K562 (cell line): ENCODE results near the gene TAF10. TPM values are rescaled to one million over a fixed set of nuclear protein-coding genes. Genes with fewer than 3 reads are reported as not detected.

Source experiments
- ARNT ChIP-seq, 2 experiments: fragments of 450-650 bp; IDR thresholded peaks; 2 replicates each; pipeline ENCODE4 v1.6.1; 2016; ENCODE audit warnings: mild to moderate bottlenecking in 1 of 2
- BCOR ChIP-seq: fragments of 450-650 bp; IDR thresholded peaks from 2 replicates; pipeline ENCODE4 v1.6.1; 2016
- FOXO4 ChIP-seq: fragments of 450-650 bp; formaldehyde crosslinking; IDR thresholded peaks from 2 replicates; pipeline ENCODE4 v1.4.0; 2020; ENCODE audit warnings: mild to moderate bottlenecking, moderate library complexity
- HINFP ChIP-seq: fragments of 450-650 bp; conservative IDR thresholded peaks from 2 replicates; pipeline ENCODE4 v1.6.1; 2016; ENCODE audit warnings: missing genetic modification characterization, low read depth, mild to moderate bottlenecking, control low read depth, missing compliant biosample characterization
- KDM1A ChIP-seq, 2 experiments: fragments of 450-650 bp; IDR thresholded peaks; 2 replicates each; pipeline ENCODE4 v1.6.1; 2016; ENCODE audit warnings: mild to moderate bottlenecking in 2 of 2
- LCOR ChIP-seq: sonication (generic); formaldehyde crosslinking; IDR thresholded peaks from 2 replicates; pipeline ENCODE4 v1.8.0; 2022; ENCODE audit warnings: mild to moderate bottlenecking, missing genetic modification reagents
- MAFK ChIP-seq: IDR thresholded peaks from 2 replicates; pipeline ENCODE4 v1.6.1; 2011; ENCODE audit warnings: low read length, improper control_type of control experiment
- MAZ ChIP-seq, 2 experiments: fragments of 450-650 bp in 1 of 2; sonication (generic) in 1 of 2; formaldehyde crosslinking; IDR thresholded peaks in 1 of 2; conservative IDR thresholded peaks in 1 of 2; 2 replicates each; pipeline versions ENCODE4 v1.4.0 to v1.5.0; 2020; ENCODE audit warnings: mild to moderate bottlenecking in 1 of 2, missing genetic modification reagents in 1 of 2
- MCM7 ChIP-seq, 2 experiments: fragments of 450-650 bp; IDR thresholded peaks; 2 replicates each; pipeline ENCODE4 v1.6.1; 2016 to 2018
- MTF1 ChIP-seq: fragments of 250-450 bp; sonication (Bioruptor Pico); IDR thresholded peaks from 2 replicates; pipeline ENCODE4 v1.9.0; 2021; ENCODE audit warnings: moderate library complexity, mild to moderate bottlenecking, inconsistent platforms, borderline replicate concordance
- PTRF ChIP-seq: fragments of 450-650 bp; IDR thresholded peaks from 2 replicates; pipeline ENCODE4 v1.6.1; 2016; ENCODE audit warnings: mild to moderate bottlenecking, missing genetic modification characterization, missing compliant biosample characterization
- RB1 ChIP-seq: fragments of 450-650 bp; IDR thresholded peaks from 2 replicates; pipeline ENCODE4 v1.6.1; 2017; ENCODE audit warnings: low read depth, mild to moderate bottlenecking
- RCOR1 ChIP-seq, 2 experiments: IDR thresholded peaks; 2 replicates each; pipeline ENCODE4 v1.6.1; 2012; ENCODE audit warnings: low read depth in 2 of 2, low read length in 2 of 2, borderline replicate concordance in 1 of 2, improper control_type of control experiment in 1 of 2
- RNF2 ChIP-seq: sonication (generic); IDR thresholded peaks from 2 replicates; pipeline ENCODE4 v1.6.1; 2016
- SAFB2 ChIP-seq: fragments of 200-400 bp; formaldehyde crosslinking; IDR thresholded peaks from 2 replicates; pipeline ENCODE4 v1.6.1; 2018; ENCODE audit warnings: borderline replicate concordance, low read length, low read depth, moderate library complexity; ENCODE audit not compliant: severe bottlenecking
- SMAD3 ChIP-seq: fragments of 450-650 bp; formaldehyde crosslinking; conservative IDR thresholded peaks from 2 replicates; pipeline ENCODE4 v1.4.0; 2020; ENCODE audit warnings: mild to moderate bottlenecking
- SRSF1 ChIP-seq: fragments of 200-400 bp; formaldehyde crosslinking; IDR thresholded peaks from 2 replicates; pipeline ENCODE4 v1.6.1; 2017; ENCODE audit warnings: mild to moderate bottlenecking, low read depth, low read length, moderate library complexity
- ZBTB17 ChIP-seq: fragments of 450-650 bp; formaldehyde crosslinking; IDR thresholded peaks from 2 replicates; pipeline ENCODE4 v1.4.0; 2020; ENCODE audit warnings: mild to moderate bottlenecking
- polyA plus RNA-seq, 8 experiments: library from polyadenylated mRNA; depleted of rRNA in 4 of 8; stranded (reverse) in 5 of 8; unstranded in 3 of 8; fragments of >200 nt; fragmentation: Nextera tagmentation in 2 of 8; fragmentation: Illumina TruSeq in 1 of 8; extraction: Ambion mirVana in 2 of 8; extraction: Trizol in 1 of 8; gene quantifications; 2 replicates each; pipeline versions ENCODE4 v1.2.1 to v1.2.3, GENCODE V29; 2011 to 2014; ENCODE audit warnings: inconsistent platforms in 1 of 8, missing spikeins in 1 of 8
- total RNA-seq, 7 experiments: library from RNA; depleted of rRNA in 6 of 7; stranded (reverse); fragments of >200 nt in 6 of 7; fragmentation: Illumina TruSeq in 2 of 7; extraction: Trizol in 2 of 7; gene quantifications; 2 replicates each; pipeline versions ENCODE4 v1.2.1 to v1.2.3, GENCODE V29; 2011 to 2021; ENCODE audit warnings: low replicate concordance in 1 of 7
- TF ChIP-seq, protein P1 (sequence below): fragments of 250-450 bp; sonication (Bioruptor Pico); IDR thresholded peaks from 2 replicates; pipeline ENCODE4 v1.5.0; 2022; ENCODE audit warnings: mild to moderate bottlenecking
- TF ChIP-seq, protein P2 (sequence below): fragments of 450-650 bp; conservative IDR thresholded peaks from 2 replicates; pipeline ENCODE4 v1.6.1; 2016; ENCODE audit warnings: missing genetic modification characterization, low read depth, mild to moderate bottlenecking, missing compliant biosample characterization, moderate library complexity
- TF ChIP-seq, protein P3 (sequence below), 2 experiments: IDR thresholded peaks; 2 replicates each; pipeline ENCODE4 v1.6.1; 2011; ENCODE audit warnings: borderline replicate concordance in 1 of 2, control low read depth in 1 of 2, low read depth in 1 of 2, low read length in 1 of 2, mild to moderate bottlenecking in 1 of 2, mixed read lengths in 1 of 2, moderate library complexity in 1 of 2; ENCODE audit not compliant: insufficient read depth in 1 of 2, insufficient read length in 1 of 2, poor library complexity in 1 of 2, severe bottlenecking in 1 of 2; ENCODE audit errors: extremely low read depth in 1 of 2

TAF10 gene
- total and polyA plus RNA-seq, 9 of the 15 experiments (the other 6 are each of a cell fraction or from before 2014, with no cell fraction given): 19.5 to 197 (median 121) TPM

DNA sequence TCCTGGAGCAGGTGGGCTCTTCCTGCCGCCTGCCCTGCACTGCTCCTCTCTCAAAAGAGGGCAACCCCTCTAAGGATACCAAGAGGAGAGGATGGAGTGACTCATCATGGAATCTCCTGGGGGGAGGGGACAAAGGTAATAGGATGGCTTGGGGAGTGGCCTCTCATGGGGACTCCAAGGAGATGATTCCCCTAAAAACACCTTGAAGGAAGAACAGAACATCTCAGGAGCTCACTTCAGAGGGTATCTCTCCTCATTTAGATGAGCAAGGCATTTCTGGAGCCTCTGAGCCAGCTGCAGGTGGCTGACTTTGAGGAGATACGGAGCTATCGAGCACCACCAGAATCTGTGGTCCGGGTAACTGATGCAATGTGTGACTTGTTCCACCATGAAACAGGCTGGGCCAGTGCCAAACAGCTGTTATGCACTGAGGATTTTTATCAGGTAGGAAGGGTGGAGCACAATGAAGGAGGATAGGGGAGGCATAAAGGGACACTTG lies 48.8 kb downstream of the TAF10 start (continued):
- no peak for TF ChIP-seq MTF1 (CRISPR knock-in tag)
- no peak for TF ChIP-seq PTRF (tag)
- no peak for TF ChIP-seq MCM7 (IDR thresholded peaks at IDR 0.05)
- no peak for TF ChIP-seq SAFB2
- no peak for TF ChIP-seq SRSF1
- TF ChIP-seq MAFK: peak; percentile 28; the same call in 1 of the 2 replicates
- no peak for TF ChIP-seq RB1
- no peak for TF ChIP-seq SMAD3
- no peak for TF ChIP-seq FOXO4 (CRISPR knock-in tag)
- TF ChIP-seq, protein P1, sequence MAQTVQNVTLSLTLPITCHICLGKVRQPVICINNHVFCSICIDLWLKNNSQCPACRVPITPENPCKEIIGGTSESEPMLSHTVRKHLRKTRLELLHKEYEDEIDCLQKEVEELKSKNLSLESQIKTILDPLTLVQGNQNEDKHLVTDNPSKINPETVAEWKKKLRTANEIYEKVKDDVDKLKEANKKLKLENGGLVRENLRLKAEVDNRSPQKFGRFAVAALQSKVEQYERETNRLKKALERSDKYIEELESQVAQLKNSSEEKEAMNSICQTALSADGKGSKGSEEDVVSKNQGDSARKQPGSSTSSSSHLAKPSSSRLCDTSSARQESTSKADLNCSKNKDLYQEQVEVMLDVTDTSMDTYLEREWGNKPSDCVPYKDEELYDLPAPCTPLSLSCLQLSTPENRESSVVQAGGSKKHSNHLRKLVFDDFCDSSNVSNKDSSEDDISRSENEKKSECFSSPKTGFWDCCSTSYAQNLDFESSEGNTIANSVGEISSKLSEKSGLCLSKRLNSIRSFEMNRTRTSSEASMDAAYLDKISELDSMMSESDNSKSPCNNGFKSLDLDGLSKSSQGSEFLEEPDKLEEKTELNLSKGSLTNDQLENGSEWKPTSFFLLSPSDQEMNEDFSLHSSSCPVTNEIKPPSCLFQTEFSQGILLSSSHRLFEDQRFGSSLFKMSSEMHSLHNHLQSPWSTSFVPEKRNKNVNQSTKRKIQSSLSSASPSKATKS (CRISPR knock-in tag): no peak
- TF ChIP-seq, protein P2, sequence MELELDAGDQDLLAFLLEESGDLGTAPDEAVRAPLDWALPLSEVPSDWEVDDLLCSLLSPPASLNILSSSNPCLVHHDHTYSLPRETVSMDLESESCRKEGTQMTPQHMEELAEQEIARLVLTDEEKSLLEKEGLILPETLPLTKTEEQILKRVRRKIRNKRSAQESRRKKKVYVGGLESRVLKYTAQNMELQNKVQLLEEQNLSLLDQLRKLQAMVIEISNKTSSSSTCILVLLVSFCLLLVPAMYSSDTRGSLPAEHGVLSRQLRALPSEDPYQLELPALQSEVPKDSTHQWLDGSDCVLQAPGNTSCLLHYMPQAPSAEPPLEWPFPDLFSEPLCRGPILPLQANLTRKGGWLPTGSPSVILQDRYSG (tag): no peak
- peak; percentile 74; the same call in 1 of the 2 replicates for TF ChIP-seq ZBTB17 (CRISPR knock-in tag)
- TF ChIP-seq RNF2: peak; percentile 60; the same call in 1 of the 2 replicates
- no peak; the same call in 1 of the 2 replicates for TF ChIP-seq HINFP
- peak; percentile 24; the same call in 1 of the 2 replicates for TF ChIP-seq LCOR (CRISPR knock-in tag)
- peak; percentile 70 to 93 for TF ChIP-seq RCOR1 (IDR thresholded peaks at IDR 0.05; ENCODE audit: borderline replicate concordance in 1 of 2, low read depth in 2 of 2, low read length in 2 of 2)
- TF ChIP-seq BCOR: 0 out of 2 replicates have a peak, but pooled peaks have one; percentile 38
- TF ChIP-seq ARNT (IDR thresholded peaks at IDR 0.05): peak in 1 of 2 experiments; percentile 92; a peak in 2 of 4 replicates
- TF ChIP-seq, protein P3, sequence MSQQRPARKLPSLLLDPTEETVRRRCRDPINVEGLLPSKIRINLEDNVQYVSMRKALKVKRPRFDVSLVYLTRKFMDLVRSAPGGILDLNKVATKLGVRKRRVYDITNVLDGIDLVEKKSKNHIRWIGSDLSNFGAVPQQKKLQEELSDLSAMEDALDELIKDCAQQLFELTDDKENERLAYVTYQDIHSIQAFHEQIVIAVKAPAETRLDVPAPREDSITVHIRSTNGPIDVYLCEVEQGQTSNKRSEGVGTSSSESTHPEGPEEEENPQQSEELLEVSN (IDR thresholded peaks at IDR 0.05; ENCODE audit: borderline replicate concordance in 1 of 2, extremely low read depth in 1 of 2, insufficient read depth in 1 of 2, insufficient read length in 1 of 2, low read depth in 1 of 2, low read length in 1 of 2, poor library complexity in 1 of 2, severe bottlenecking in 1 of 2): no peak
- TF ChIP-seq KDM1A (IDR thresholded peaks at IDR 0.05): peak; percentile 50 to 69; a peak in 2 of 4 replicates
- no peak; a peak in 1 of 4 replicates for TF ChIP-seq MAZ (CRISPR knock-in tag; conservative IDR thresholded peaks at IDR 0.05 in 1 of 2, IDR thresholded peaks at IDR 0.05 in 1 of 2)
